Measurements from ENCODE around the gene JMY.

JMY gene

GRCh38 chr5:79209505-79209904 is 26.4 kb upstream of the JMY start:
- Mint-ChIP-seq H3K36me3 (ENCODE audit: low read depth) (no peaks in the 10 kb centered on the region), H3K9me3 (no peaks in the 10 kb centered on the region), H3K4me3 (no peak overlapping the region), H3K4me1 (no peaks in the 10 kb centered on the region), H3K27me3 (ENCODE audit: low read depth, poor library complexity) (no peaks in the 10 kb centered on the region), H3K27ac (no peak overlapping the region)
- DNase-seq, result no peak
- TF ChIP-seq, protein P1, sequence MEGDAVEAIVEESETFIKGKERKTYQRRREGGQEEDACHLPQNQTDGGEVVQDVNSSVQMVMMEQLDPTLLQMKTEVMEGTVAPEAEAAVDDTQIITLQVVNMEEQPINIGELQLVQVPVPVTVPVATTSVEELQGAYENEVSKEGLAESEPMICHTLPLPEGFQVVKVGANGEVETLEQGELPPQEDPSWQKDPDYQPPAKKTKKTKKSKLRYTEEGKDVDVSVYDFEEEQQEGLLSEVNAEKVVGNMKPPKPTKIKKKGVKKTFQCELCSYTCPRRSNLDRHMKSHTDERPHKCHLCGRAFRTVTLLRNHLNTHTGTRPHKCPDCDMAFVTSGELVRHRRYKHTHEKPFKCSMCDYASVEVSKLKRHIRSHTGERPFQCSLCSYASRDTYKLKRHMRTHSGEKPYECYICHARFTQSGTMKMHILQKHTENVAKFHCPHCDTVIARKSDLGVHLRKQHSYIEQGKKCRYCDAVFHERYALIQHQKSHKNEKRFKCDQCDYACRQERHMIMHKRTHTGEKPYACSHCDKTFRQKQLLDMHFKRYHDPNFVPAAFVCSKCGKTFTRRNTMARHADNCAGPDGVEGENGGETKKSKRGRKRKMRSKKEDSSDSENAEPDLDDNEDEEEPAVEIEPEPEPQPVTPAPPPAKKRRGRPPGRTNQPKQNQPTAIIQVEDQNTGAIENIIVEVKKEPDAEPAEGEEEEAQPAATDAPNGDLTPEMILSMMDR (IDR thresholded peaks at IDR 0.05), result no peak

- no peak for DNase-seq
- H3K36me3 Mint-ChIP-seq (ENCODE audit: low read depth), result no peaks in the 10 kb centered on the region
- H3K4me1 Mint-ChIP-seq, result peaks cover 8% of the 10 kb centered on the region
- no peak overlapping the region for H3K27ac Mint-ChIP-seq
- peaks cover 7% of the 10 kb centered on the region for H3K27me3 Mint-ChIP-seq (ENCODE audit: low read depth, poor library complexity)
- H3K4me3 Mint-ChIP-seq, result no peak overlapping the region
- peaks cover 3% of the 10 kb centered on the region for H3K9me3 Mint-ChIP-seq
- TF ChIP-seq, protein P1 (IDR thresholded peaks at IDR 0.05), result no peak
Measured at GRCh38 chr5:79224286-79224984, 11.5 kb upstream of the JMY start.

GRCh38 chr5:79225026-79225425 is 10.9 kb upstream of the JMY start:
- H3K27ac Mint-ChIP-seq, result no peak overlapping the region
- peaks cover 7% of the 10 kb centered on the region for H3K27me3 Mint-ChIP-seq (ENCODE audit: low read depth, poor library complexity)
- no peak for DNase-seq
- peaks cover 3% of the 10 kb centered on the region for H3K9me3 Mint-ChIP-seq
- TF ChIP-seq, protein P1 (IDR thresholded peaks at IDR 0.05), result no peak
- H3K4me3 Mint-ChIP-seq, result no peak overlapping the region
- H3K36me3 Mint-ChIP-seq (ENCODE audit: low read depth), result no peaks in the 10 kb centered on the region
- peaks cover 8% of the 10 kb centered on the region for H3K4me1 Mint-ChIP-seq

DNA sequence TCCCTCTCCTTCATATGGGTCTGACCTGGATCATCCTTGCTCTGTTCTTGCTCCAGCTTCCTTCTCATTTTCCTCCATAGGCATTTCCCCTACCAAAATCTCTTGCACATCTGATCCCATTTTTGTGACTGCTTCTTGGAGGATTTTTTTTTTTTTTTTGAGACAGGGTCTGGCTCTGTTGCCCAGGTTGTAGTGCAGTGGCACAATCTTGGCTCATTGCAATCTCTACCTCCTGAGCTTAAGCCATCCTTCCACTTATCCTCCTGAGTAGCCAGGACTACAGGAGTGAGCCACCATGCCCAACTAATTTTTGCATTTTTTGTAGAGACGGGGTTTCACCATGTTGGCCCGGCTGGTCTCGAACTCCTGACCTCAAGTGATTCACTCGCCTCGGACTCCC is 10.5 kb upstream of the JMY start:
- Mint-ChIP-seq H3K9me3 (peaks cover 3% of the 10 kb centered on the region), H3K27me3 (ENCODE audit: low read depth, poor library complexity) (peaks cover 7% of the 10 kb centered on the region), H3K36me3 (ENCODE audit: low read depth) (no peaks in the 10 kb centered on the region), H3K4me1 (peaks cover 8% of the 10 kb centered on the region), H3K27ac (no peak overlapping the region), H3K4me3 (no peak overlapping the region)
- no peak for DNase-seq
- TF ChIP-seq, protein P1 (IDR thresholded peaks at IDR 0.05), result no peak

- DNase-seq, result no peak
- no peak overlapping the region for H3K4me3 Mint-ChIP-seq
- no peaks in the 10 kb centered on the region for H3K36me3 Mint-ChIP-seq (ENCODE audit: low read depth)
- peaks cover 8% of the 10 kb centered on the region for H3K4me1 Mint-ChIP-seq
- peaks cover 3% of the 10 kb centered on the region for H3K9me3 Mint-ChIP-seq
- H3K27me3 Mint-ChIP-seq (ENCODE audit: low read depth, poor library complexity), result peaks cover 7% of the 10 kb centered on the region
- no peak overlapping the region for H3K27ac Mint-ChIP-seq
- TF ChIP-seq, protein P1 (IDR thresholded peaks at IDR 0.05), result no peak
Measured at GRCh38 chr5:79227484-79228025, 8.4 kb upstream of the JMY start.

All from nephron progenitor cell (in vitro differentiated cells).